ENCODE data around the gene SPHK2.
"Not testable (repeated sequence)": the region's sequence is repeated elsewhere in the genome, so short reads cannot be mapped to it uniquely, and the experiment has no call there.

SPHK2 gene, protein sequence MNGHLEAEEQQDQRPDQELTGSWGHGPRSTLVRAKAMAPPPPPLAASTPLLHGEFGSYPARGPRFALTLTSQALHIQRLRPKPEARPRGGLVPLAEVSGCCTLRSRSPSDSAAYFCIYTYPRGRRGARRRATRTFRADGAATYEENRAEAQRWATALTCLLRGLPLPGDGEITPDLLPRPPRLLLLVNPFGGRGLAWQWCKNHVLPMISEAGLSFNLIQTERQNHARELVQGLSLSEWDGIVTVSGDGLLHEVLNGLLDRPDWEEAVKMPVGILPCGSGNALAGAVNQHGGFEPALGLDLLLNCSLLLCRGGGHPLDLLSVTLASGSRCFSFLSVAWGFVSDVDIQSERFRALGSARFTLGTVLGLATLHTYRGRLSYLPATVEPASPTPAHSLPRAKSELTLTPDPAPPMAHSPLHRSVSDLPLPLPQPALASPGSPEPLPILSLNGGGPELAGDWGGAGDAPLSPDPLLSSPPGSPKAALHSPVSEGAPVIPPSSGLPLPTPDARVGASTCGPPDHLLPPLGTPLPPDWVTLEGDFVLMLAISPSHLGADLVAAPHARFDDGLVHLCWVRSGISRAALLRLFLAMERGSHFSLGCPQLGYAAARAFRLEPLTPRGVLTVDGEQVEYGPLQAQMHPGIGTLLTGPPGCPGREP

DNA sequence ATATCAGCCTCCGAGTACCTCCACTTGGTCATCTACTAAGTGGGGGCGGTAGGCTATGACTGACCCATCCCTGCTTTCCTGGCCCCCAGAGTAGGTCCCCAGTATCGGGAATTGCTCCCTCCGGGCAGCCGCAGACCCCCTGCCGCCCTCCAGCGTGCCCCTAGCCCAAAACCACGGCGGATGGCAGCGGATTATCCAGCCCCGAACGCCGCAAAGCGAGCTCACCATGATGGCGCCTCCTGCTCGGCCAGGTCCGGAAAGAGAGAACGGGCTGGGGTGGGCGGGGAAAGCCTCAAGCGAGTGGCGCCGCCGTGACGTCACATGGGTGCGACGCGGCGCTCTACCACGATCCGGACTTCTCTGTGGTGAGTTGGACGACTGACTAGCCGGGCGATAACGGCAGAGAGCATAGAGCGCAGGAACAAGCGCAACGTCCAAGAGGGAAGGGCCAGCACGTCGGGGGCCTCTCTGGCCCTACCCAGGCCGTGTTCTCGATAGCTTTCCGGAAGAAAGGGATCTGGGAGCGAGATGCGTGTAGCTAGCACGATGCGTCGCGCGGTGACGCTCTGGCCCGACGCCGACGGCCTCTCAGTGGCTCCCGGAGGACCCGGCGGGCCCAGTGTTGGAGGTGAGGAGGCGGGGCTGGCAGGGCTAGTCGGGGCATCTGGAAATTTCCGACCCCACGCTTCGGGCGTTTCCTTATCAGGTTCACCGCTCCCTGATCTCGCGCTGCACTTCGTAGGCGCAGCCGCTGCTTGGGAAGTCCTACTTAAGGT, at the start of gene SPHK2, which contains the start of gene RPL18:
SPHK2 (plus strand) TSS at position 591 of the 776 bp plus-strand sequence. CDS start 1,009 bp downstream, outside the sequence.
RPL18 (minus strand) TSS at position 263 of the 776 bp plus-strand sequence; CDS start at position 228, 35 bp downstream.
- peak; percentile 97 for DNase-seq

- no peak for DNase-seq
These were observed 49.5 kb upstream of the SPHK2 start for GRCh38 chr19:48569814-48570213.

GRCh38 chr19:48571378-48572162, 47.7 kb upstream of the SPHK2 start:
- no peak for DNase-seq

GRCh38 chr19:48573163-48573505, 46.2 kb upstream of the SPHK2 start:
- DNase-seq = no peak

- no peak for DNase-seq
These were observed 43.2 kb upstream of the SPHK2 start for GRCh38 chr19:48575931-48576622.

- DNase-seq = not testable (repeated sequence)
These were observed 41.4 kb upstream of the SPHK2 start for GRCh38 chr19:48577908-48578307.

DNA sequence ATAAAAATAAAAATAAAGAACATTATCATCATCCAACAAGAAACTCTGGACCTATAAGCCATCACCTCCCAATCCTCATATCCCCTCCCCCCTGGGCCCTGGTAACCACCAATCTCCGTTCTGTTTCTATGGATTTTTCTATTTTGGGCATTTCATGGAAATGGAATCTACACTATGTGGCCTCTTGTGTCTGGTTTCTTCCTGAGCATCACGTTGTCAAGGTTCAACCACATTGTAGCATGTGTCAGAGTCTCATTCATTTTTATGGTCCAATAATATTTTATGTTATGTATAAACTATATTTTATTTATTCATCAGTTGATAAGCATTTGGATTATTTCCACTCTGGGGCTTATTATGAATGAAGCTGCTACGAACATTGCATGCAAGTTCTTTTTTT, 40.4 kb upstream of the SPHK2 start:
- DNase-seq = no peak

- DNase-seq = no peak
These were observed 37.1 kb upstream of the SPHK2 start for GRCh38 chr19:48582168-48582567.

- DNase-seq = no peak
These were observed 31.9 kb upstream of the SPHK2 start for GRCh38 chr19:48587387-48587786.

- peak; percentile 93 for DNase-seq
These were observed 30.5 kb upstream of the SPHK2 start for GRCh38 chr19:48588670-48589401.

DNA sequence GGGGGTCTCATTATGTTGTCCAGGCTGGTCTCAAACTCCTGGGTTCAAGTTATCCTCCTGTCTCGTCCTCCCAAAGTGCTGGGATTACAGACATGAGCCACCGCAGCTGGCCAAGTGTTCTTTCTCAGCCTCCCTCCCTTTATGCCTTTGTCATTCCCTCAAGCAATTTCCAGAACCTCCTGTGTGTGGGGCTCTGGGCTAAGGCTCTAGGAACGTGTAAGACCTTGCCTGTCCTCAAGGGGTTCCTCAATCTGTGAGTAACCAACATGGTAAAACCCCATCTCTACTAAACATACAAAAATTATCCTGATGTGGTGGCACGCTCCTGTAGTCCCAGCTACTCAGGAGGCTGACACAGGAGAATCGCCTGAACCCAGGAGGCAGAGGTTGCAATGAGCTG, 28.3 kb upstream of the SPHK2 start:
- no peak for DNase-seq

DNA sequence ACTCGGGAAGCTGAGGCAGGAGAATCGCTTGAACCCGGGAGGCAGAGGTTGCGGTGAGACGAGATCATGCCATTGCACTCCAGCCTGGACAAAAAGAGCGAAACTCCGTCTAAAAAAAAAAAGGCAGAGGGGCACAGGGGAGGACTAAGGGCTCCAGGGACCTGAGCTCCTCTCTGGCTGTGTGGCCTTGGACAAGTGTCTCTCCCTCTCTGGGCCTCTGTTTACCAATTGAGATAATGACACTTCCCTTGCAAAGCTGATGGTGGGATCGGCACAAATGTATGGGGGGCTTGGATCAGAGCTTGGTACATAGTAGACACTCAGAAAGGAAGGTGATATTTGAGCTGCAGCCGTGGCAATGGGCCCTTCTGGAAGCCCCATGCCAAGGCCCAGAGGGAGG, 24.1 kb upstream of the SPHK2 start:
- DNase-seq = no peak

GRCh38 chr19:48595833-48596232, 23.5 kb upstream of the SPHK2 start:
- DNase-seq = no peak

DNA sequence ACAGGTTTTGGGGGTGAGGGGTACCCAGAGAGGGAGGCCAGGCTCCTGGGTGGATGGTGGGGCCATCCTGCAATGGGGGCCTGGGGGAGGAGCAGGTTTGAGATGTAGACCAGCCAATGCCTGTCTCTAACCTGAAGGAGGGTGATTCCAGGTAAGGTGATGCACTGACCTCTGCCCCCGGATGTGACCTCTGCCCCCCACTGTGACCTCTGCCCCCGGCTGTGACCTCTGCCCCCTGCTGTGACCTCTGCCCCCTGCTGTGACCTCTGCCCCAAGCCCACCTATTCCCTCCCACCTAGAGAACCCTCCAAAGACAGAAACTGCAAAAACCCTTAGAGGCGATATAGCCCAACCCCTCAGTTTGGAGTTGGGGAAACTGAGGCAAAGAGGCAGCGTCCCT, 23.1 kb upstream of the SPHK2 start:
- no peak for DNase-seq

- DNase-seq = peak; percentile 62
These were observed 22.4 kb upstream of the SPHK2 start for GRCh38 chr19:48596679-48597465.

DNA sequence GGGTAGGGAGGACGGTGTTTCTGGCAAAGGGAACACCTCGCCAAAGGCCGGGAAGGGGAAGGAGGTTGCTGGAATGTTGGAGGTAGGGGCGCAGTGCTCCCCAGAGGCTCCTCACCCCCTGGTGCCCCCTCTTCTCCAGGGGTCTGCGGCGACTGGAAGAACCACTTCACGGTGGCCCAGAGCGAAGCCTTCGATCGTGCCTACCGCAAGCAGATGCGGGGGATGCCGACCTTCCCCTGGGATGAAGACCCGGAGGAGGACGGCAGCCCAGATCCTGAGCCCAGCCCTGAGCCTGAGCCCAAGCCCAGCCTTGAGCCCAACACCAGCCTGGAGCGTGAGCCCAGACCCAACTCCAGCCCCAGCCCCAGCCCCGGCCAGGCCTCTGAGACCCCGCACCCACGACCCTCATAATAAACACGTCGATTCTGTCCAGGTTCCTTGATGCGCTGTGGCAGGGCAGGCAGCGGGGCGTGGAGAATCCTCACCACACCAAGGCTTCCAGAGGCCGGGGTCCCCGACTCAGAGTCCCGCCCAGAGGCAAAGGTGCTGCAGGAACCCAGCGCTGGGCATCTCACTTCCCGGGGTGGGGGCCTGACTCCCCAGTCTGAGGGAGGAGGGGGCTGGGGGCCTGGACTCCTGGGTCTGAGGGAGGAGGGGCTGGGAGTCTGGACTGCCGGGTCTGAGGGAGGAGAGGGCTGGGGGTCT, 20.2 kb upstream of the SPHK2 start:
- DNase-seq = no peak

DNA sequence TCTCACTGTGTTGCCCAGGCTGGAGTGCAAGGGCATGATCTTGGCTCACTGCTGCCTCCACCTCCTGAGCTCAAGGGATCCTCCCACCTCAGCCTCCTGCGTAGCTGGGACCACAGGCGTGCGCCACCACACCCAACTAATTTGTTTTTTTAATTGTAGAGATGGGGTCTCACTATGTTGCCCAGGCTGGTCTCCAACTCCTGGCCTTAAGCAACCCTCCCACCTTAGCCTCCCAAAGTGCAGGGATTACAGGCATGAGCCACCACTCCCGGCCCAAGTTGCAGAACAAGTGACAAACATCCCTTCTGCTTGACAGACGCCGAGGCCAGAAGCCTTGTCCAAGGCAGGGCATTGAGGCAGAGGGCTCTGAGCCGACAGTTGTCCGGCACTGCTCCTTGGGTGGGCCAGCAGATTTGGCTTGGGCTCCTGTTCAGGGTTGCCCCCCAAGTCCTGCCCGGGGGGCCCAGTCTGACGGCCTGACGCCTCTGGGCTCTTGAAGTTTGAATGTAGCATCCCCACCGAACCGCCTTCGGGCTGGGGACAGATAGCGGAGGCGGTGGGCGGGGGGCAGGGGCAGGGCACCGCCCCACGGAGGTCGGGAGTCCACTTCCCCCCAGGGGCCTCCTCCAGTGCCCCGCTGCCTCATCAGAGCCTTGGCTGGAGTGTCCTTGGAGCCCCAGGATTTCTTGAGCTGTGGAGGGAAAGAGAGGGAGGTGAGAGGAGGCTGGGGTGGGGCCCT, 18.5 kb upstream of the SPHK2 start:
- DNase-seq = no peak

DNA sequence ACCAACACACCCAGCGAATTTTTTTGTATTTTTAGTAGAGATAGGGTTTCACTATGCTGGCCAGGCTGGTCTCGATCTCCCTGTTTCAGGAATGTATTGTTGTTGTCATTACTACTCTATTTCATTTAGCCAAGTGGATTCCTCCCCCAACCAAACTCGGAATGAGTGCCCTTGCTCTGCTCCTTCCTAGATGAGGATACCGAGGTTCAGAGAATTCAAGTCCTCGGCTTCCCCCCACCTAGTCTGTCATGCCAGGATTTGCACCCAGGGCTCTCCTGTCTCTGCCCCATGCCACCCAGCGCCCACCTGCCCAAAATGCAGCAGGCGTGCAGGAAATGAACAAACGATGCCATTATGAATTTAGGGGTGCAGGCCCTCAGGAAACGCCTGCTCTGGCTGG, 16.3 kb upstream of the SPHK2 start:
- DNase-seq = no peak

DNA sequence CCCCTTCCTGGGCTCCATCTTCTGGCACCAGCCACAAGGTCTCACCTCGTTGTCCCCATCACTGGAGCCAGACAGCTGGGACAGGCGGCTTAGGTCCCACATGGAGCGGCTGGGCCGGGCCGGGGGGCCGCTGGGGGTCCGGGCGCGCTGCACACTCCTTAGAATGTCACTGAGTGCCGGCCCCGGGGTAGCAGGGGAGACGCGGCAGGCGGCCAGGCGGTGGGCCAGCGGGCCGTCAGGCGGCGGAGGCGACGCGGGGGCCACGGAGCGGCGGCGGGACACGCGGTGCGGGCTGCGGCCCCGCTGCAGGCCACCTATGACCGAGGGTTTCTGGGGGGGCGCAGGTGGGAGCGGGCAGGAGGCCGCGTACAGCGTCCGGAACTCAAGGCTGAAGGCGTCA, 15.9 kb upstream of the SPHK2 start:
- DNase-seq = no peak

Measured in activated CD4-positive, alpha-beta T cell treated with anti-CD3 and anti-CD28 coated beads, Interleukin-2, Interleukin-6, amounts not matched to agents 100 ng/mL and 50 ng/mL, durations not matched to agents 16 hours and 8 hours (primary cell).